K562 (cell line): ENCODE results near the gene ZNF687. TPM values are rescaled to one million over a fixed set of nuclear protein-coding genes. Genes with fewer than 3 reads are reported as not detected.

ENCODE experiments used
- ATF3 ChIP-seq, 2 experiments: fragments of 450-650 bp in 1 of 2; sonication (generic) in 1 of 2; formaldehyde crosslinking in 1 of 2; IDR thresholded peaks in 1 of 2; conservative IDR thresholded peaks in 1 of 2; 2 replicates each; pipeline versions ENCODE4 v1.6.1 to v1.8.1; 2016 to 2023; ENCODE audit warnings: mild to moderate bottlenecking in 2 of 2, moderate library complexity in 2 of 2, inconsistent platforms in 1 of 2, missing genetic modification reagents in 1 of 2
- CEBPZ ChIP-seq: fragments of 150-350 bp; IDR thresholded peaks from 2 replicates; pipeline ENCODE4 v1.6.1; 2014; ENCODE audit warnings: low read depth, mild to moderate bottlenecking, low read length, borderline replicate concordance
- CREB5 ChIP-seq: fragments of 250-450 bp; sonication (Bioruptor Pico); IDR thresholded peaks from 2 replicates; pipeline ENCODE4 v1.5.0; 2020; ENCODE audit warnings: mild to moderate bottlenecking
- GATAD2B ChIP-seq: fragments of 450-650 bp; IDR thresholded peaks from 2 replicates; pipeline ENCODE4 v1.6.1; 2017; ENCODE audit warnings: mild to moderate bottlenecking, borderline replicate concordance
- RBM14 ChIP-seq: fragments of 200-400 bp; formaldehyde crosslinking; IDR thresholded peaks from 2 replicates; pipeline ENCODE4 v1.6.1; 2018; ENCODE audit warnings: low read depth, mild to moderate bottlenecking, low read length, moderate library complexity, borderline replicate concordance; ENCODE audit not compliant: insufficient read depth
- RBM25 ChIP-seq: fragments of 200-400 bp; formaldehyde crosslinking; IDR thresholded peaks from 2 replicates; pipeline ENCODE4 v1.6.1; 2018; ENCODE audit warnings: low read length, low read depth, moderate library complexity; ENCODE audit not compliant: severe bottlenecking
- SIRT6 ChIP-seq: IDR thresholded peaks from one replicate; pipeline ENCODE4 v1.6.1; 2012; ENCODE audit warnings: low read depth, mild to moderate bottlenecking, control low read depth, inconsistent platforms, low read length, moderate library complexity
- TSC22D4 ChIP-seq: fragments of 450-650 bp; IDR thresholded peaks from 2 replicates; pipeline ENCODE4 v1.6.1; 2016; ENCODE audit warnings: missing genetic modification characterization, missing biosample characterization, control low read depth
- ZC3H4 ChIP-seq: sonication (generic); formaldehyde crosslinking; IDR thresholded peaks from 2 replicates; pipeline ENCODE4 v1.9.0; 2021; ENCODE audit warnings: missing genetic modification reagents, borderline replicate concordance
- polyA plus RNA-seq, 8 experiments: library from polyadenylated mRNA; depleted of rRNA in 4 of 8; stranded (reverse) in 5 of 8; unstranded in 3 of 8; fragments of >200 nt; fragmentation: Nextera tagmentation in 2 of 8; fragmentation: Illumina TruSeq in 1 of 8; extraction: Ambion mirVana in 2 of 8; extraction: Trizol in 1 of 8; gene quantifications; 2 replicates each; pipeline versions ENCODE4 v1.2.1 to v1.2.3, GENCODE V29; 2011 to 2014; ENCODE audit warnings: inconsistent platforms in 1 of 8, missing spikeins in 1 of 8
- total RNA-seq, 7 experiments: library from RNA; depleted of rRNA in 6 of 7; stranded (reverse); fragments of >200 nt in 6 of 7; fragmentation: Illumina TruSeq in 2 of 7; extraction: Trizol in 2 of 7; gene quantifications; 2 replicates each; pipeline versions ENCODE4 v1.2.1 to v1.2.3, GENCODE V29; 2011 to 2021; ENCODE audit warnings: low replicate concordance in 1 of 7
- TF ChIP-seq, protein P1 (sequence below): fragments of 250-450 bp; sonication (Bioruptor Pico); IDR thresholded peaks from 2 replicates; pipeline ENCODE4 v1.9.0; 2021; ENCODE audit warnings: mild to moderate bottlenecking
- TF ChIP-seq, protein P2 (sequence below): sonication (generic); formaldehyde crosslinking; IDR thresholded peaks from 2 replicates; pipeline ENCODE4 v1.9.0; 2022; ENCODE audit warnings: mild to moderate bottlenecking, missing genetic modification reagents
- TF ChIP-seq, protein P3 (sequence below): sonication (generic); formaldehyde crosslinking; IDR thresholded peaks from 2 replicates; pipeline ENCODE4 v1.8.1; 2023; ENCODE audit warnings: mild to moderate bottlenecking, missing genetic modification reagents
- TF ChIP-seq, protein P4 (sequence below): fragments of 450-650 bp; IDR thresholded peaks from 2 replicates; pipeline ENCODE4 v1.6.1; 2016; ENCODE audit warnings: mild to moderate bottlenecking

Gene ZNF687
- total and polyA plus RNA-seq, 9 of the 15 experiments (the other 6 are each of a cell fraction or from before 2014, with no cell fraction given): 0.13 to 26.4 (median 10.6) TPM

GRCh38 chr1:151311589-151312331 is 29.7 kb downstream of the ZNF687 start (continued):
- TF ChIP-seq CEBPZ (no peak), GATAD2B (no peak), TSC22D4 (no peak), RBM14 (no peak), CREB5 (CRISPR knock-in tag) (no peak), ATF3 (IDR thresholded peaks at IDR 0.05) (peak; percentile 100), ATF3 (CRISPR knock-in tag; conservative IDR thresholded peaks at IDR 0.05) (peak; percentile 100), ZC3H4 (CRISPR knock-in tag) (no peak), RBM25 (no peak), SIRT6 (no peak)
- TF ChIP-seq, protein P1, sequence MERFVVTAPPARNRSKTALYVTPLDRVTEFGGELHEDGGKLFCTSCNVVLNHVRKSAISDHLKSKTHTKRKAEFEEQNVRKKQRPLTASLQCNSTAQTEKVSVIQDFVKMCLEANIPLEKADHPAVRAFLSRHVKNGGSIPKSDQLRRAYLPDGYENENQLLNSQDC (CRISPR knock-in tag): no peak
- TF ChIP-seq, protein P2, sequence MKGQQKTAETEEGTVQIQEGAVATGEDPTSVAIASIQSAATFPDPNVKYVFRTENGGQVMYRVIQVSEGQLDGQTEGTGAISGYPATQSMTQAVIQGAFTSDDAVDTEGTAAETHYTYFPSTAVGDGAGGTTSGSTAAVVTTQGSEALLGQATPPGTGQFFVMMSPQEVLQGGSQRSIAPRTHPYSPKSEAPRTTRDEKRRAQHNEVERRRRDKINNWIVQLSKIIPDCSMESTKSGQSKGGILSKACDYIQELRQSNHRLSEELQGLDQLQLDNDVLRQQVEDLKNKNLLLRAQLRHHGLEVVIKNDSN: no peak; the same call in 1 of the 2 replicates
- TF ChIP-seq, protein P3, sequence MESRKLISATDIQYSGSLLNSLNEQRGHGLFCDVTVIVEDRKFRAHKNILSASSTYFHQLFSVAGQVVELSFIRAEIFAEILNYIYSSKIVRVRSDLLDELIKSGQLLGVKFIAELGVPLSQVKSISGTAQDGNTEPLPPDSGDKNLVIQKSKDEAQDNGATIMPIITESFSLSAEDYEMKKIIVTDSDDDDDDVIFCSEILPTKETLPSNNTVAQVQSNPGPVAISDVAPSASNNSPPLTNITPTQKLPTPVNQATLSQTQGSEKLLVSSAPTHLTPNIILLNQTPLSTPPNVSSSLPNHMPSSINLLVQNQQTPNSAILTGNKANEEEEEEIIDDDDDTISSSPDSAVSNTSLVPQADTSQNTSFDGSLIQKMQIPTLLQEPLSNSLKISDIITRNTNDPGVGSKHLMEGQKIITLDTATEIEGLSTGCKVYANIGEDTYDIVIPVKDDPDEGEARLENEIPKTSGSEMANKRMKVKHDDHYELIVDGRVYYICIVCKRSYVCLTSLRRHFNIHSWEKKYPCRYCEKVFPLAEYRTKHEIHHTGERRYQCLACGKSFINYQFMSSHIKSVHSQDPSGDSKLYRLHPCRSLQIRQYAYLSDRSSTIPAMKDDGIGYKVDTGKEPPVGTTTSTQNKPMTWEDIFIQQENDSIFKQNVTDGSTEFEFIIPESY (CRISPR knock-in tag): peak; percentile 39; the same call in 1 of the 2 replicates
- TF ChIP-seq, protein P4, sequence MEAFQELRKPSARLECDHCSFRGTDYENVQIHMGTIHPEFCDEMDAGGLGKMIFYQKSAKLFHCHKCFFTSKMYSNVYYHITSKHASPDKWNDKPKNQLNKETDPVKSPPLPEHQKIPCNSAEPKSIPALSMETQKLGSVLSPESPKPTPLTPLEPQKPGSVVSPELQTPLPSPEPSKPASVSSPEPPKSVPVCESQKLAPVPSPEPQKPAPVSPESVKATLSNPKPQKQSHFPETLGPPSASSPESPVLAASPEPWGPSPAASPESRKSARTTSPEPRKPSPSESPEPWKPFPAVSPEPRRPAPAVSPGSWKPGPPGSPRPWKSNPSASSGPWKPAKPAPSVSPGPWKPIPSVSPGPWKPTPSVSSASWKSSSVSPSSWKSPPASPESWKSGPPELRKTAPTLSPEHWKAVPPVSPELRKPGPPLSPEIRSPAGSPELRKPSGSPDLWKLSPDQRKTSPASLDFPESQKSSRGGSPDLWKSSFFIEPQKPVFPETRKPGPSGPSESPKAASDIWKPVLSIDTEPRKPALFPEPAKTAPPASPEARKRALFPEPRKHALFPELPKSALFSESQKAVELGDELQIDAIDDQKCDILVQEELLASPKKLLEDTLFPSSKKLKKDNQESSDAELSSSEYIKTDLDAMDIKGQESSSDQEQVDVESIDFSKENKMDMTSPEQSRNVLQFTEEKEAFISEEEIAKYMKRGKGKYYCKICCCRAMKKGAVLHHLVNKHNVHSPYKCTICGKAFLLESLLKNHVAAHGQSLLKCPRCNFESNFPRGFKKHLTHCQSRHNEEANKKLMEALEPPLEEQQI: no peak
